Prostate gland (tissue), 2 donors: ENCODE data around the gene FFAR1.
"Not testable (repeated sequence)": the region's sequence is repeated elsewhere in the genome, so short reads cannot be mapped to it uniquely, and the experiment has no call there.

Experiments used
- POLR2A ChIP-seq: fragments of 450-650 bp; IDR thresholded peaks from one replicate; pipeline ENCODE4 v1.6.1; 2016; ENCODE audit warnings: antibody characterized with exemption, mild to moderate bottlenecking
- POLR2AphosphoS5 ChIP-seq: sonication (generic); formaldehyde crosslinking; IDR thresholded peaks from one replicate; pipeline ENCODE4 v1.6.1; 2017; ENCODE audit warnings: antibody characterized with exemption
- TF ChIP-seq, protein P1 (sequence below), 4 experiments: fragments of 200-600 bp in 2 of 4; fragments of 450-650 bp in 2 of 4; sonication (generic) in 2 of 4; IDR thresholded peaks; 1 replicate in 3 of 4; 2 replicates in 1 of 4; pipeline ENCODE4 v1.5.1; 2016 to 2019; ENCODE audit warnings: antibody characterized with exemption in 4 of 4, mild to moderate bottlenecking in 2 of 4, moderate library complexity in 2 of 4

DNA sequence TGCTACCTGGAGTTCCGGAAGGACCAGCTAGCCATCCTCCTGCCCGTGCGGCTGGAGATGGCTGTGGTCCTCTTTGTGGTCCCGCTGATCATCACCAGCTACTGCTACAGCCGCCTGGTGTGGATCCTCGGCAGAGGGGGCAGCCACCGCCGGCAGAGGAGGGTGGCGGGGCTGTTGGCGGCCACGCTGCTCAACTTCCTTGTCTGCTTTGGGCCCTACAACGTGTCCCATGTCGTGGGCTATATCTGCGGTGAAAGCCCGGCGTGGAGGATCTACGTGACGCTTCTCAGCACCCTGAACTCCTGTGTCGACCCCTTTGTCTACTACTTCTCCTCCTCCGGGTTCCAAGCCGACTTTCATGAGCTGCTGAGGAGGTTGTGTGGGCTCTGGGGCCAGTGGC, 11.7 kb downstream of the FFAR1 start:
- TF ChIP-seq, protein P1, sequence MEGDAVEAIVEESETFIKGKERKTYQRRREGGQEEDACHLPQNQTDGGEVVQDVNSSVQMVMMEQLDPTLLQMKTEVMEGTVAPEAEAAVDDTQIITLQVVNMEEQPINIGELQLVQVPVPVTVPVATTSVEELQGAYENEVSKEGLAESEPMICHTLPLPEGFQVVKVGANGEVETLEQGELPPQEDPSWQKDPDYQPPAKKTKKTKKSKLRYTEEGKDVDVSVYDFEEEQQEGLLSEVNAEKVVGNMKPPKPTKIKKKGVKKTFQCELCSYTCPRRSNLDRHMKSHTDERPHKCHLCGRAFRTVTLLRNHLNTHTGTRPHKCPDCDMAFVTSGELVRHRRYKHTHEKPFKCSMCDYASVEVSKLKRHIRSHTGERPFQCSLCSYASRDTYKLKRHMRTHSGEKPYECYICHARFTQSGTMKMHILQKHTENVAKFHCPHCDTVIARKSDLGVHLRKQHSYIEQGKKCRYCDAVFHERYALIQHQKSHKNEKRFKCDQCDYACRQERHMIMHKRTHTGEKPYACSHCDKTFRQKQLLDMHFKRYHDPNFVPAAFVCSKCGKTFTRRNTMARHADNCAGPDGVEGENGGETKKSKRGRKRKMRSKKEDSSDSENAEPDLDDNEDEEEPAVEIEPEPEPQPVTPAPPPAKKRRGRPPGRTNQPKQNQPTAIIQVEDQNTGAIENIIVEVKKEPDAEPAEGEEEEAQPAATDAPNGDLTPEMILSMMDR (IDR thresholded peaks at IDR 0.05) = not testable (repeated sequence)
- TF ChIP-seq POLR2AphosphoS5, POLR2A: not testable (repeated sequence)
